Measurements from ENCODE around the gene VEZT. TPM values are rescaled to one million over a fixed set of nuclear protein-coding genes. Genes with fewer than 3 reads are reported as not detected.

VEZT gene
- total RNA-seq, 3 donors from 2014 or later = 58.4 to 72.8 (median 61.6) TPM

DNA sequence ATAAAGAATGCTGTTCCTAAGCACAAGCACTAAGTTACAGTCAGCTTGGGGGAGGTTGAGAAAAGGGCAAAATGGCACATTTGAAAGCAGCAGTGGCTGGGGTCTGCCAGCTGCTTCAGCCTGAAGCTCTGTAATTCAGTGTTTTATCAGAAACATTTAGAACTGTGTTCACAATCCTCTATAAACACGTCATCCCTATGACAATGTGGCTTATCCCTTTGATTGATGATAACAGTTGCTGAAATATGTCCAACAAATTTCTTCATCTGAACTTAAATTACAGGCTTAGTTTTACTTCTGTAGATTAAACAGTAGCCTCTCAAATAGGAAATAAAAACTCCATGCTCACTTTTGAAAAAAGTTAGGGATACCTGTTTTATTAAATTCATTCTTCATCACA is 108.8 kb downstream of the VEZT start:
- TF ChIP-seq, protein P1, sequence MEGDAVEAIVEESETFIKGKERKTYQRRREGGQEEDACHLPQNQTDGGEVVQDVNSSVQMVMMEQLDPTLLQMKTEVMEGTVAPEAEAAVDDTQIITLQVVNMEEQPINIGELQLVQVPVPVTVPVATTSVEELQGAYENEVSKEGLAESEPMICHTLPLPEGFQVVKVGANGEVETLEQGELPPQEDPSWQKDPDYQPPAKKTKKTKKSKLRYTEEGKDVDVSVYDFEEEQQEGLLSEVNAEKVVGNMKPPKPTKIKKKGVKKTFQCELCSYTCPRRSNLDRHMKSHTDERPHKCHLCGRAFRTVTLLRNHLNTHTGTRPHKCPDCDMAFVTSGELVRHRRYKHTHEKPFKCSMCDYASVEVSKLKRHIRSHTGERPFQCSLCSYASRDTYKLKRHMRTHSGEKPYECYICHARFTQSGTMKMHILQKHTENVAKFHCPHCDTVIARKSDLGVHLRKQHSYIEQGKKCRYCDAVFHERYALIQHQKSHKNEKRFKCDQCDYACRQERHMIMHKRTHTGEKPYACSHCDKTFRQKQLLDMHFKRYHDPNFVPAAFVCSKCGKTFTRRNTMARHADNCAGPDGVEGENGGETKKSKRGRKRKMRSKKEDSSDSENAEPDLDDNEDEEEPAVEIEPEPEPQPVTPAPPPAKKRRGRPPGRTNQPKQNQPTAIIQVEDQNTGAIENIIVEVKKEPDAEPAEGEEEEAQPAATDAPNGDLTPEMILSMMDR (IDR thresholded peaks at IDR 0.05) = no peak

GRCh38 chr12:95326855-95327254 is 109.2 kb downstream of the VEZT start:
- TF ChIP-seq, protein P1 (IDR thresholded peaks at IDR 0.05) = no peak
- ATAC-seq (no peak), DNase-seq (no peak)
- Histone ChIP-seq H3K4me1 (ENCODE audit: low read depth) (no peaks in the 10 kb centered on the region), H3K36me3 (ENCODE audit: low read depth) (no peaks in the 10 kb centered on the region), H3K9me3 (no peaks in the 10 kb centered on the region), H3K4me3 (no peak overlapping the region)
- intact Hi-C loops (cut with DNase I, micrococcal nuclease) = no loop called here

More for the DNA sequence above, 108.8 kb downstream of the VEZT start:
- Histone ChIP-seq H3K4me3 (no peak overlapping the region), H3K36me3 (ENCODE audit: low read depth) (no peaks in the 10 kb centered on the region), H3K4me1 (ENCODE audit: low read depth) (no peaks in the 10 kb centered on the region), H3K9me3 (no peaks in the 10 kb centered on the region)
- ATAC-seq (no peak), DNase-seq (no peak)
- intact Hi-C loops (cut with DNase I, micrococcal nuclease) = no loop called here

- H3K9me3 ChIP-seq = no peaks in the 10 kb centered on the region
- H3K4me3 ChIP-seq = no peak overlapping the region
- TF ChIP-seq, protein P1 (IDR thresholded peaks at IDR 0.05) = no peak
- intact Hi-C loops (cut with DNase I, micrococcal nuclease) = no loop called here
- DNase-seq = no peak
- H3K36me3 ChIP-seq (ENCODE audit: low read depth) = no peaks in the 10 kb centered on the region
- no peak for ATAC-seq
- H3K4me1 ChIP-seq (ENCODE audit: low read depth) = no peaks in the 10 kb centered on the region
These were observed 111.1 kb downstream of the VEZT start for GRCh38 chr12:95328708-95329107.

- no peak overlapping the region for H3K4me3 ChIP-seq
- no peak for ATAC-seq
- TF ChIP-seq, protein P1 (IDR thresholded peaks at IDR 0.05) = no peak
These were observed 118.3 kb downstream of the VEZT start for GRCh38 chr12:95335948-95336347.

GRCh38 chr12:95336387-95337067 is 118.9 kb downstream of the VEZT start:
- Histone ChIP-seq H3K4me3 (no peak overlapping the region), H3K4me1 (ENCODE audit: low read depth) (no peaks in the 10 kb centered on the region), H3K9me3 (no peaks in the 10 kb centered on the region), H3K36me3 (ENCODE audit: low read depth) (no peaks in the 10 kb centered on the region)
- peak; percentile 91 for ATAC-seq
- DNase-seq = peak in 2 of 3 donors; percentile 59 to 71
- TF ChIP-seq, protein P1 (IDR thresholded peaks at IDR 0.05) = no peak
- intact Hi-C loops (cut with DNase I, micrococcal nuclease) = loop anchor here in 1 of 2 donors (5.0 kb wide), 1 partner anchor 219 kb away; no protein-coding TSS in a partner anchor

More at GRCh38 chr12:95335948-95336347, 118.3 kb downstream of the VEZT start:
- Histone ChIP-seq H3K9me3 (no peaks in the 10 kb centered on the region), H3K4me1 (ENCODE audit: low read depth) (no peaks in the 10 kb centered on the region), H3K36me3 (ENCODE audit: low read depth) (no peaks in the 10 kb centered on the region)
- no peak for DNase-seq
- intact Hi-C loops (cut with DNase I, micrococcal nuclease) = loop anchor here in 1 of 2 donors (5.0 kb wide), 1 partner anchor 219 kb away; no protein-coding TSS in a partner anchor

All from mucosa of descending colon (tissue), 3 donors.